NB4 (cell line): ENCODE measurements around the gene WRNIP1.
"Not testable (repeated sequence)": the region's sequence is repeated elsewhere in the genome, so short reads cannot be mapped to it uniquely, and the experiment has no call there.

ENCODE experiments used
- CTCF ChIP-seq: IDR thresholded peaks from one replicate; pipeline ENCODE4 v1.5.1; 2012; ENCODE audit warnings: low read depth, low read length
- POLR2A ChIP-seq: IDR thresholded peaks from 2 replicates; pipeline ENCODE4 v1.6.1; 2011; ENCODE audit warnings: mild to moderate bottlenecking; ENCODE audit not compliant: insufficient read length; ENCODE audit errors: extremely low read depth

GRCh38 chr6:2801687-2802086, 36.5 kb downstream of the WRNIP1 start:
- TF ChIP-seq CTCF, POLR2A: not testable (repeated sequence)
